T-cell (primary cell): ENCODE measurements around the gene SLC9A1. TPM values are rescaled to one million over a fixed set of nuclear protein-coding genes. Genes with fewer than 3 reads are reported as not detected.
A peak's percentile ranks its signal among the peaks of the same experiment; 100 is the strongest.

Experiments
- ATAC-seq, 4 experiments: fragments of 200-7000 bp in 3 of 4; fragments of 150-1000 bp in 1 of 4; cut with Tn5 transposase; replicated peaks in 1 of 4; 1 replicate in 3 of 4; 2 replicates in 1 of 4; pipeline ENCODE4 v1.10.0; 2021; ENCODE audit warnings: moderate library complexity in 3 of 4, mild to moderate bottlenecking in 2 of 4, moderate number of reproducible peaks in 1 of 4
- CTCF ChIA-PET, 2 donors: fragments of 300-600 bp; sonication (Branson Sonifier 250); formaldehyde crosslinking; loops; one replicate each; lab custom pipeline; 2022; ENCODE audit warnings: antibody characterized with exemption in 2 of 2; lab: Charles Lee
- POLR2A ChIA-PET, 2 donors: fragments of 300-600 bp; sonication (Branson Sonifier 250); formaldehyde crosslinking; loops; one replicate each; lab custom pipeline; 2022; ENCODE audit warnings: antibody characterized with exemption in 2 of 2; lab: Charles Lee
- DNase-seq, 35 experiments: peaks; one replicate each; pipeline versions ENCODE4 v3.0.0 to v3.0.0-alpha.2; 2013 to 2023
- H3K27ac ChIP-seq: one replicate; pipeline ENCODE4 v1.5.1; 2013; ENCODE audit warnings: low read length
- H3K27me3 ChIP-seq, 2 experiments: replicated peaks in 1 of 2; 1 replicate in 1 of 2; 2 replicates in 1 of 2; pipeline versions ENCODE4 v1.6.1 to v1.7.0; 2013; ENCODE audit warnings: low read length in 1 of 2, mixed read lengths in 1 of 2; ENCODE audit not compliant: control insufficient read depth in 2 of 2, insufficient read depth in 2 of 2; ENCODE audit errors: extremely low read depth in 1 of 2
- H3K36me3 ChIP-seq, 2 donors: 1 replicate in 1 of 2; 2 replicates in 1 of 2; pipeline versions ENCODE4 v1.6.1 to v1.7.0; 2013; ENCODE audit warnings: low read length in 1 of 2; ENCODE audit not compliant: control insufficient read depth in 2 of 2, insufficient read depth in 1 of 2; ENCODE audit errors: extremely low read depth in 1 of 2
- H3K4me1 ChIP-seq, 2 experiments: 1 replicate in 1 of 2; 2 replicates in 1 of 2; pipeline versions ENCODE4 v1.6.1 to v1.7.0; 2013; ENCODE audit warnings: low read length in 2 of 2, mixed read lengths in 1 of 2; ENCODE audit not compliant: insufficient read depth in 2 of 2, control insufficient read depth in 1 of 2; ENCODE audit errors: extremely low read depth in 1 of 2
- H3K4me3 ChIP-seq, 2 donors: 1 replicate in 1 of 2; 2 replicates in 1 of 2; pipeline versions ENCODE4 v1.5.1 to v1.7.0; 2013; ENCODE audit warnings: mild to moderate bottlenecking in 2 of 2, low read length in 1 of 2, moderate library complexity in 1 of 2; ENCODE audit not compliant: control insufficient read depth in 1 of 2; ENCODE audit errors: extremely low read depth in 1 of 2
- H3K9me3 ChIP-seq: 2 replicates; pipeline ENCODE4 v1.7.0; 2013
- H3K27ac Mint-ChIP-seq, 2 donors: one replicate each; pipeline ENCODE4 v1.8.0; 2020 to 2021; ENCODE audit warnings: mild to moderate bottlenecking in 2 of 2, mixed read lengths in 2 of 2
- H3K27me3 Mint-ChIP-seq, 2 donors: one replicate each; pipeline ENCODE4 v1.8.0; 2021 to 2022; ENCODE audit warnings: mixed read lengths in 2 of 2
- H3K36me3 Mint-ChIP-seq: one replicate; pipeline ENCODE4 v1.8.0; 2021; ENCODE audit warnings: mixed read lengths
- H3K4me1 Mint-ChIP-seq, 3 donors: one replicate each; pipeline ENCODE4 v1.8.0; 2020 to 2022; ENCODE audit warnings: mixed read lengths in 3 of 3, mild to moderate bottlenecking in 1 of 3
- H3K4me3 Mint-ChIP-seq, 3 donors: one replicate each; pipeline ENCODE4 v1.8.0; 2020 to 2022; ENCODE audit warnings: mild to moderate bottlenecking in 3 of 3, mixed read lengths in 3 of 3, moderate library complexity in 3 of 3
- H3K9me3 Mint-ChIP-seq, 3 donors: one replicate each; pipeline ENCODE4 v1.8.0; 2020 to 2022; ENCODE audit warnings: mixed read lengths in 3 of 3
- WGBS: methylation state at CpG from one replicate; pipeline ENCODE4 v1.1.5; 2013; ENCODE audit warnings: missing lambda C conversion rate; ENCODE audit not compliant: insufficient coverage; 5-methylcytosine and 5-hydroxymethylcytosine counted together
- total RNA-seq, 35 experiments: library from RNA in 6 of 35; stranded (reverse) in 6 of 35; fragments of 120-200 nt in 1 of 35; gene quantifications; one replicate each; pipeline versions ENCODE4 v1.2.1 to v1.2.4 and lab custom pipeline; 2013 to 2026

Gene SLC9A1
- total RNA-seq, 5 donors from 2014 or later (not counting 1 experiment from before 2014, with no cell fraction given) = 14.6 to 24.4 (median 18.5) TPM

- no peaks in the 10 kb centered on the region for H3K9me3 Mint-ChIP-seq
- ChIA-PET CTCF (interaction anchor here in 1 of 2 donors (0.7 to 1.2 kb wide), 3 partner anchors 8 to 51 kb away, joined by 3 to 6 read pairs (median 3); no protein-coding TSS in a partner anchor), POLR2A (no interaction called here)
- no peak for DNase-seq
- Histone ChIP-seq H3K4me1 (peaks cover 7 to 8% of the 10 kb centered on the region in 2 experiments), H3K27me3 (no peaks in the 10 kb centered on the region), H3K9me3 (no peaks in the 10 kb centered on the region), H3K36me3 (no peaks in the 10 kb centered on the region), H3K27ac (no peak overlapping the region), H3K4me3 (no peak overlapping the region)
- no peak overlapping the region for H3K27ac Mint-ChIP-seq
- no peak overlapping the region for H3K4me3 Mint-ChIP-seq
- no peaks in the 10 kb centered on the region for H3K27me3 Mint-ChIP-seq
- peaks cover 9 to 12% (median 10%) of the 10 kb centered on the region in 3 donors for H3K4me1 Mint-ChIP-seq
- no peak for ATAC-seq
- no peaks in the 10 kb centered on the region for H3K36me3 Mint-ChIP-seq
- 91% methylated on average over 1 of the region's 1 CpG for WGBS
Measured at GRCh38 chr1:27166351-27166802, 11.5 kb upstream of the SLC9A1 start.

GRCh38 chr1:27163093-27163492 lies 8.2 kb upstream of the SLC9A1 start:
- peaks cover 11 to 17% (median 13%) of the 10 kb centered on the region in 3 donors for H3K4me1 Mint-ChIP-seq
- no peaks in the 10 kb centered on the region for H3K36me3 Mint-ChIP-seq
- H3K27me3 ChIP-seq = no peaks in the 10 kb centered on the region
- no peaks in the 10 kb centered on the region for H3K36me3 ChIP-seq
- H3K27me3 Mint-ChIP-seq = no peaks in the 10 kb centered on the region
- DNase-seq = no peak
- no peak overlapping the region for H3K4me3 ChIP-seq
- POLR2A ChIA-PET = interaction anchor here (0.6 to 0.8 kb wide), 4 partner anchors 26 to 526 kb away, joined by 4 to 7 read pairs (median 4); no protein-coding TSS in a partner anchor
- no peaks in the 10 kb centered on the region for H3K9me3 Mint-ChIP-seq
- H3K4me3 Mint-ChIP-seq = no peak overlapping the region
- H3K9me3 ChIP-seq = no peaks in the 10 kb centered on the region
- peaks cover 9 to 11% of the 10 kb centered on the region in 2 experiments for H3K4me1 ChIP-seq
- CTCF ChIA-PET = no interaction called here
- H3K27ac ChIP-seq = no peak overlapping the region
- no peak for ATAC-seq
- H3K27ac Mint-ChIP-seq = no peak overlapping the region
- WGBS = no CpG with 5 or more reads among the region's 6 CpGs

GRCh38 chr1:27162090-27162489 lies 7.2 kb upstream of the SLC9A1 start:
- H3K9me3 ChIP-seq = no peaks in the 10 kb centered on the region
- ChIA-PET CTCF (interaction anchor here (0.6 to 0.7 kb wide), 4 partner anchors 65 to 1168 kb away, joined by 3 to 7 read pairs (median 3); no protein-coding TSS in a partner anchor), POLR2A (interaction anchor here in 1 of 2 donors (0.6 kb wide), 1 partner anchor 35 kb away, joined by 3 read pairs; no protein-coding TSS in a partner anchor)
- H3K27me3 Mint-ChIP-seq = no peaks in the 10 kb centered on the region
- H3K36me3 ChIP-seq = no peaks in the 10 kb centered on the region
- WGBS = 100% methylated on average over 3 of the region's 4 CpGs
- H3K4me1 Mint-ChIP-seq = peaks cover 11 to 17% (median 13%) of the 10 kb centered on the region in 3 donors
- H3K36me3 Mint-ChIP-seq = no peaks in the 10 kb centered on the region
- no peaks in the 10 kb centered on the region for H3K9me3 Mint-ChIP-seq
- peak overlapping the region; percentile 80 to 86 for H3K27ac Mint-ChIP-seq
- peak overlapping the region; percentile 24 for H3K27ac ChIP-seq
- ATAC-seq (no peak), DNase-seq (no peak)
- peak overlapping the region in 1 of 3 donors; percentile 26 for H3K4me3 Mint-ChIP-seq
- no peaks in the 10 kb centered on the region for H3K27me3 ChIP-seq
- no peak overlapping the region for H3K4me3 ChIP-seq
- peaks cover 9 to 11% of the 10 kb centered on the region in 2 experiments for H3K4me1 ChIP-seq

- peaks cover 11 to 17% (median 13%) of the 10 kb centered on the region in 3 donors for H3K4me1 Mint-ChIP-seq
- Histone ChIP-seq H3K27ac (peak overlapping the region; percentile 24), H3K27me3 (no peaks in the 10 kb centered on the region), H3K4me1 (peaks cover 9 to 11% of the 10 kb centered on the region in 2 experiments), H3K4me3 (no peak overlapping the region), H3K36me3 (no peaks in the 10 kb centered on the region), H3K9me3 (no peaks in the 10 kb centered on the region)
- WGBS = 10% methylated on average over 2 of the region's 5 CpGs
- peak in 4 of 35 experiments; percentile 11 to 52 (median 14) for DNase-seq
- H3K27me3 Mint-ChIP-seq = no peaks in the 10 kb centered on the region
- H3K9me3 Mint-ChIP-seq = no peaks in the 10 kb centered on the region
- CTCF ChIA-PET = interaction anchor here (0.6 to 0.7 kb wide), 5 partner anchors 65 to 1167 kb away, joined by 3 to 7 read pairs (median 3); no protein-coding TSS in a partner anchor
- H3K36me3 Mint-ChIP-seq = no peaks in the 10 kb centered on the region
- H3K4me3 Mint-ChIP-seq = peak overlapping the region in 1 of 3 donors; percentile 26
- POLR2A ChIA-PET = interaction anchor here in 1 of 2 donors (0.6 kb wide), 1 partner anchor 35 kb away, joined by 3 read pairs; no protein-coding TSS in a partner anchor
- peak overlapping the region; percentile 80 to 86 for H3K27ac Mint-ChIP-seq
- ATAC-seq = peak; percentile 65 to 98 (median 90)
Measured at GRCh38 chr1:27161594-27161993, 6.7 kb upstream of the SLC9A1 start.

- ChIA-PET CTCF (interaction anchor here in 1 of 2 donors (1.9 kb wide), 1 partner anchor 40 kb away, joined by 7 read pairs; no protein-coding TSS in a partner anchor), POLR2A (interaction anchor here in 1 of 2 donors (0.7 kb wide), 1 partner anchor 20 kb away, joined by 3 read pairs; no protein-coding TSS in a partner anchor)
- Histone ChIP-seq H3K4me1 (peaks cover 17 to 42% of the 10 kb centered on the region in 2 experiments), H3K4me3 (no peak overlapping the region), H3K9me3 (no peaks in the 10 kb centered on the region), H3K27ac (no peak overlapping the region), H3K27me3 (no peaks in the 10 kb centered on the region), H3K36me3 (no peaks in the 10 kb centered on the region)
- Mint-ChIP-seq H3K4me1 (peaks cover 41 to 48% (median 42%) of the 10 kb centered on the region in 3 donors), H3K9me3 (no peaks in the 10 kb centered on the region), H3K36me3 (no peaks in the 10 kb centered on the region), H3K27me3 (no peaks in the 10 kb centered on the region), H3K27ac (peak overlapping the region in 1 of 2 donors; percentile 32), H3K4me3 (no peak overlapping the region)
- DNase-seq = no peak
- no CpG with 5 or more reads among the region's 3 CpGs for WGBS
- no peak for ATAC-seq
Measured at GRCh38 chr1:27157194-27157593, 2.3 kb upstream of the SLC9A1 start.

GRCh38 chr1:27154469-27154990 lies 395 bp downstream of the SLC9A1 start:
- ChIA-PET CTCF (interaction anchor here (0.5 to 2.9 kb wide), 13 partner anchors 10 to 644 kb away, joined by 3 to 17 read pairs (median 4); no protein-coding TSS in a partner anchor), POLR2A (interaction anchor here (0.6 to 2.4 kb wide), 15 partner anchors 10 to 908 kb away, joined by 3 to 23 read pairs (median 5); partner anchors contain the start of gene FAM76A (in 1 of the 2))
- ATAC-seq (peak in 3 of 4 experiments; percentile 9 to 17 (median 16)), DNase-seq (peak in 1 of 35 experiments; percentile 19)
- Mint-ChIP-seq H3K4me1 (peaks cover 55 to 58% (median 56%) of the 10 kb centered on the region in 3 donors), H3K4me3 (peak overlapping the region; percentile 84 to 93 (median 86)), H3K27ac (peak overlapping the region; percentile 82 to 85), H3K9me3 (no peaks in the 10 kb centered on the region), H3K27me3 (no peaks in the 10 kb centered on the region), H3K36me3 (no peaks in the 10 kb centered on the region)
- Histone ChIP-seq H3K36me3 (no peaks in the 10 kb centered on the region), H3K27me3 (no peaks in the 10 kb centered on the region), H3K4me1 (peaks cover 20 to 49% of the 10 kb centered on the region in 2 experiments), H3K9me3 (no peaks in the 10 kb centered on the region), H3K4me3 (peak overlapping the region; percentile 84 to 95), H3K27ac (peak overlapping the region; percentile 62)
- 14% methylated on average over 20 of the region's 20 CpGs for WGBS
